NCI-H1694 treated with DMSO at 0.1 percent for 48 hours (cell line): ENCODE data around the gene KRT20.
"Not testable (repeated sequence)": the region's sequence is repeated elsewhere in the genome, so short reads cannot be mapped to it uniquely, and the experiment has no call there.

Source experiments
- DNase-seq: peaks from one replicate; lab custom pipeline; 2025; lab: John Stamatoyannopoulos, UW

Gene KRT20

GRCh38 chr17:40900809-40901356 is 15.8 kb upstream of the KRT20 start:
- DNase-seq: no peak

- DNase-seq: no peak
Measured at GRCh38 chr17:40896916-40897455, 11.9 kb upstream of the KRT20 start.

GRCh38 chr17:40895106-40895730 is 10.2 kb upstream of the KRT20 start:
- DNase-seq: no peak

- no peak for DNase-seq
Measured at GRCh38 chr17:40888196-40888720, 3.2 kb upstream of the KRT20 start.

- DNase-seq: no peak
Measured at GRCh38 chr17:40886090-40886489, 1.0 kb upstream of the KRT20 start.

GRCh38 chr17:40883626-40884334 is 1.3 kb downstream of the KRT20 start:
- no peak for DNase-seq

GRCh38 chr17:40883031-40883430 is 2.0 kb downstream of the KRT20 start:
- DNase-seq: no peak

GRCh38 chr17:40879026-40879425 is 6.0 kb downstream of the KRT20 start:
- no peak for DNase-seq

- DNase-seq: no peak
Measured at GRCh38 chr17:40878044-40878443, 7.0 kb downstream of the KRT20 start.

- DNase-seq: no peak
Measured at GRCh38 chr17:40873801-40874200, 11.2 kb downstream of the KRT20 start.

- DNase-seq: no peak
Measured at GRCh38 chr17:40873255-40873654, 11.8 kb downstream of the KRT20 start.

GRCh38 chr17:40872416-40872815 is 12.6 kb downstream of the KRT20 start:
- no peak for DNase-seq

GRCh38 chr17:40871316-40871715 is 13.7 kb downstream of the KRT20 start:
- no peak for DNase-seq

GRCh38 chr17:40870136-40870535 is 14.9 kb downstream of the KRT20 start:
- no peak for DNase-seq

- no peak for DNase-seq
Measured at GRCh38 chr17:40866838-40867237, 18.2 kb downstream of the KRT20 start, which contains the start of gene KRT12. TSS of gene KRT12 (minus strand) at chr17:40867223. CDS start at chr17:40867186, 37 bp downstream.

GRCh38 chr17:40864661-40865390 is 20.2 kb downstream of the KRT20 start:
- DNase-seq: no peak

GRCh38 chr17:40862985-40863733 is 21.9 kb downstream of the KRT20 start:
- DNase-seq: no peak

- no peak for DNase-seq
Measured at GRCh38 chr17:40859536-40859935, 25.5 kb downstream of the KRT20 start.

GRCh38 chr17:40858667-40859066 is 26.4 kb downstream of the KRT20 start:
- DNase-seq: not testable (repeated sequence)

- no peak for DNase-seq
Measured at GRCh38 chr17:40857535-40857934, 27.5 kb downstream of the KRT20 start.

- no peak for DNase-seq
Measured at GRCh38 chr17:40854175-40854814, 30.7 kb downstream of the KRT20 start.
